GM12801 (cell line): ENCODE results near the gene NAT8L.

Experiments
- TF ChIP-seq, protein P1 (sequence below): IDR thresholded peaks from one replicate; pipeline ENCODE4 v1.5.1; 2011; ENCODE audit warnings: control low read depth; ENCODE audit not compliant: insufficient read length; ENCODE audit errors: extremely low read depth

The NAT8L gene

DNA sequence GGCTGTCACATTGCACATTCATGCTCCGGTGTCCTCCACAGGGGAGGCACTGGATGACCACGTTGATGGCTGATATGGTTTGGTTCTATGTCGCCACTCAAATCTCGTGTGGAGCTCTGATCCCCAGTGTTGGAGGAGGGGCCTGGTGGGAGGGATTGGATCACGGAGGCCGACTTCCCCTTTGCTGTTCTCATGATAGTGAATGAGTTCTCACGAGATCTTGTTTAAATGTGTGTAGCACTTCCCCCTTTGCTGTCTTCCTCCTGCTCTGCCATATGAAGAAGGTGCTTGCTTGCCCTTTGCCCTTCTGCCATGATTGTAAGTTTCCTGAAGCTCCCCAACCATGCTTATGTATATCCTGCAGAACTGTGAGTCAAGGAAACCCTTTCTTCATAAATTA is 22.3 kb upstream of the NAT8L start:
- TF ChIP-seq, protein P1, sequence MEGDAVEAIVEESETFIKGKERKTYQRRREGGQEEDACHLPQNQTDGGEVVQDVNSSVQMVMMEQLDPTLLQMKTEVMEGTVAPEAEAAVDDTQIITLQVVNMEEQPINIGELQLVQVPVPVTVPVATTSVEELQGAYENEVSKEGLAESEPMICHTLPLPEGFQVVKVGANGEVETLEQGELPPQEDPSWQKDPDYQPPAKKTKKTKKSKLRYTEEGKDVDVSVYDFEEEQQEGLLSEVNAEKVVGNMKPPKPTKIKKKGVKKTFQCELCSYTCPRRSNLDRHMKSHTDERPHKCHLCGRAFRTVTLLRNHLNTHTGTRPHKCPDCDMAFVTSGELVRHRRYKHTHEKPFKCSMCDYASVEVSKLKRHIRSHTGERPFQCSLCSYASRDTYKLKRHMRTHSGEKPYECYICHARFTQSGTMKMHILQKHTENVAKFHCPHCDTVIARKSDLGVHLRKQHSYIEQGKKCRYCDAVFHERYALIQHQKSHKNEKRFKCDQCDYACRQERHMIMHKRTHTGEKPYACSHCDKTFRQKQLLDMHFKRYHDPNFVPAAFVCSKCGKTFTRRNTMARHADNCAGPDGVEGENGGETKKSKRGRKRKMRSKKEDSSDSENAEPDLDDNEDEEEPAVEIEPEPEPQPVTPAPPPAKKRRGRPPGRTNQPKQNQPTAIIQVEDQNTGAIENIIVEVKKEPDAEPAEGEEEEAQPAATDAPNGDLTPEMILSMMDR = no peak

DNA sequence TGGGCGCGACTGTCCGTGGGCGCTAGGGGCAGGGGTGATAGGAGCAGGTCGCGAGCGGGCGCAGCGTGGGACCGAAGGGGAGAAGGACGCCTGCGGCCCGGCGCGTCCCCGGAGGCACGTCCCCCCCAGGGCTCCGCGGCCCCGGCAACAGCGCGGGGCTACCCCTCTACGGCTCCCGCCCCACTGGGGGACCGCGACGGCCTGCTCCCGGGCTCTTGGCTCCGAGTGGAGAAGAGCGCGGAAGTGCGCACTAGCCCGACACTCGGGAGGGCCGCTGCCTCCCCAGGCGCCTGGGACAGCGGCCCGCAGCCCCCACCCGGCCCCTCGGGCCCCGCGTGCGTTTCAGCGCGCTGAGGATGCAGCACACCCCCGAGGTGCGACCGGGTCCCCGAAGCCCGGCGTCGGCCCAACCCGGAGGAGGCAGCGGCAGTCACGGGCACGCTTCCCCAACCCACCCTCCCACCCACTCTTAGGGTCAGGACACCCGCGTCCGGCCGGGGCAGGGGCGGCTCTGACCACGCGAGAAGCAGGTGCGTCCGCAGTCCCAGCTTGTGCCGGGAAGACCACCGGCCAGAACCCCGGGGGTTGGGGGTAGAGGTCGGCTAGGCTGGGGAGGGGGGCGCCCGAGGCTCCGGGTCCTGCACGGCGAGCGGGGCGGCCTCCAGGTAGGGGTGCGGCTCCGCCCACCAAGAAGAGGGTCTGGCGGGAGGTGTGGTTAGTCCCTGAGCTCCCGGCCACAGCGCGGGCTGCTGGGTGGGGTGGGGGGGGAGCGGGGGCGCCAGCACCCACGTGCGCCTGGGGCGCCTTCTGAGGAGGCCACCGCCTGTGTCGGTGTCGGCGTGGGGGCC is 18.5 kb upstream of the NAT8L start:
- TF ChIP-seq, protein P1 = no peak

DNA sequence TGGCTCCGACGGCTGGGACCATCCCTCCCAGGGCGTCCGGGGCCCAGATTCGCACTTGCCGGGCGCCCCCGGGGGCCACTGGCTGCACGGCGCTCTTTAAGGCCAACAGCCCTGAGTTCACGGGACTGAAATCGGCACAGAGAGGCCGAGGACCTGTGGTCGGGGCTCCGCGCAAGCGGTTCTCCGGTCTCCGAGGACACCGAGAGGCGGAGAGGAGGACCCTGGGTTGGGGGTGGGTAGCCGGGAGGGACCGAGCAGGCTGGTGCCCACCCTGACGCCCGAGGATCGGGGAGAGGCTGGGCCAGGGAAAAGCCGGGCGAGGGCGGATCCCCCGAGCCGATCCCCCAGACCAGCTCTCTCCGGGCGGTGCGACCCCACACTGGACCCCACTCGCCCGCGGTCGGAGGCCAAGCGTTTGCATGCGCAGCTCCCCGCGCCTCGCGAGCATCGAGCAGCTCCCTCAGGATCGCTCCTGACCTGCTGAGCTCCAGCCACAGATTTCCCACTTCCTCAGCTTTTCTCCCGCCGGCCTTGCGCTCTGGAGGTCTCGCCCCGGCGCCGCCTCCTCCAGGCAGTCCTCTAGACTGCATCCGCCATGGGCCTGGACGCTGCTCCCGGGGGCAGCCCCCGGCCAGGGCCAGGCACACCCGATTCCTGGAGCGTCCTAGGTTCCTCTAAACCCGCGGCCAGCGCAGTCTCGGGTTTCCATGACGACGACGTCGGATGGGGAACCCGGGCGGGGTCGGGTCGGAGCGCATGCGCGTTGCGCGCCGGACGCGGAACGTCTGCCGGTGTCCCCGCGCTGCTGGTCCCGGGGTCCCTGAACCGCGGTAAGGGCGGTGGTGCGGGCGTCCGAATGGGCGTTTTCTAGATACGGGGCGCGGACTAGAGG is 17.6 kb upstream of the NAT8L start:
- TF ChIP-seq, protein P1 = no peak

DNA sequence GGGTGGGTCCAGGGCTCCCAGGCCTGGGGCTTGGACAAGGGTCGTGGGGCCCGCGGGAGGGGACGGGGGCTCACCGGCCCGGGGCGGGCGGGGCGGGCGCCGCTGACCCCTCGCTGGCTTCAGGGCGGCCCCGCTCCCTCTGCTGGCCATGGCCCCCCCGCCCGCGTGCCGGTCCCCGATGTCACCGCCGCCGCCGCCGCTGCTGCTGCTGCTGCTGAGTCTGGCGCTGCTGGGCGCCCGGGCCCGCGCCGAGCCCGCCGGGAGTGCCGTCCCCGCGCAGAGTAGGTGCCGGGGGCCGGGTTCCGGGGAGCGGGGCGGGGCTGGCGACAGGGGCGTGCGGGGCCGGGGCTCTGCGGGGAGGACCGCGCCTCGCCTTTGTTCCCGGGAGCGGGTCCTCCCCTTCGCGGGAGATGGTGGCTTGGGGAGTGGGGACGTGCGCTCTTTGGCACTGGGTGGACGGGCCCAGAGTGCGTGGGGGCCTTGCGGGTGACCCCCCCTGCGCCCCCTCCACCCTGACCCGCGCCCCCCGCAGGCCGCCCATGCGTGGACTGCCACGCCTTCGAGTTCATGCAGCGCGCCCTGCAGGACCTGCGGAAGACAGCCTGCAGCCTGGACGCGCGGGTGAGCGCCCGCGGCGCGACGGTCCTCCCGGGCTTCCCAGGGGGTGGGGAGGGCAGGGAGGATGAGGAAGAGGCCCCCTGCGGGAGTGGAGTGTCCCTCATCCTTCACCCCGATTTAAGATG is 16.8 kb upstream of the NAT8L start:
- TF ChIP-seq, protein P1 = no peak

DNA sequence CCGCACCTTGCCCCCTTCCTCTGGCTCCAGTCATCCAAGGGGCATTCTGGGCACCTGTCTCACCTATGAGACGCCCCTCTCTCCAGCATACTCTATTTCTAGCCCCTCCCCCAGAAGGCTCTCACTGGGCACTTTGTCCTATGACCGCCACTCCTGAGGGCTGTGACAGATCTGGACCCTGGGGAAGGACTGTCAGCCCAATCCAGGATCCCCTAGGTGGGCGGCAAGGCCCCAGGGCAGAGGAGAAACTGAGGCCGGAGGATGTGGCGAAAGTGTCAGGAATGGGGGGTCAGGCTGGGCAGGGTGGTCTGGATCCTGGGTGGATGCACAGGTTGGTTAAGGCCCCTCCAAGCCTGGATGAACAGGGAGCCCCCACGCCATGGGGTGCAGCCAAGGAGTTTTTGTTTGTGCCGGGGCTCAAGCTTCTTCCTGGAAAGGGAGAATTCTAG is 16.2 kb upstream of the NAT8L start:
- TF ChIP-seq, protein P1 = no peak

DNA sequence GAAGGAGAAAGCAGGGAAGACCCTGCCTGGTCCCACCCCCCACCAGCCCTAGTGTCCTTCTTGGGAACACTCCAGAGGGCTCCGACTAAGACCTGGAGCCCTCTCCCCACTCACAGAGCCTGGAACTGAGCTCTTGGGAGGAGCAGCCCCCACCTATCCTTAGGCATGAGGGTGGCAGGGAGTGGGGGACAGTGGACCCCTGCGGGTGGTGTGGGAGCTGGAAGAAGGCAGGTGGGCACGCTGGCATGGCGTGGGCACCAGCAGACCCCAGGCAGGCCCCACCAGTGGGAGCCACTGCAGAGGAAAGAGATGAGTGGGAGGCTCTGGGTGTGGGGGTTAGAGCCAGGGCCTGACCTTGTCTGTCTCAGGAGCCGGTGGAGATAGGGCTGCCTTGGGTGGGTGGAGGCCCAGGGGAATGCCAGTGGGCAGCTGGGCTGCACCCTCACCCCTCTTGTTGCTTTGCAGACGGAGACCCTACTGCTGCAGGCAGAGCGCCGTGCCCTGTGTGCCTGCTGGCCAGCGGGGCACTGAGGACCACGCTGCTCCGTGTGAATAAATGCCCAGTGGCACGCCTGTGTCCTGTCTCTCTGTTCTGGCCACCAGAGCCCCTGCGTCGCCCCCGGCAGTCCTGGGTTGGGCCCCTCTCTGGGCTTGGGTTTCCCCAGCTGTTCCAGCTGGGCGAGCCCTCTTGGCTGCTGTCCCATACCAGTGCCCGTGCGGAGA is 15.6 kb upstream of the NAT8L start:
- TF ChIP-seq, protein P1 = no peak
